Esophagus muscularis mucosa (tissue), 4 donors: Measurements from ENCODE around the gene CFAP68.

Source experiments
- EP300 ChIP-seq: sonication (generic); formaldehyde crosslinking; IDR thresholded peaks from one replicate; pipeline ENCODE4 v1.6.1; 2017; ENCODE audit warnings: antibody characterized with exemption
- POLR2A ChIP-seq: fragments of 450-650 bp; IDR thresholded peaks from one replicate; pipeline ENCODE4 v1.6.1; 2017; ENCODE audit warnings: antibody characterized with exemption, moderate library complexity, mild to moderate bottlenecking, low read depth
- POLR2AphosphoS5 ChIP-seq, 2 donors: sonication (generic); formaldehyde crosslinking; IDR thresholded peaks; one replicate each; pipeline ENCODE4 v1.6.1; 2017; ENCODE audit warnings: antibody characterized with exemption in 2 of 2
- TF ChIP-seq, protein P1 (sequence below), 3 experiments: fragments of 200-600 bp in 2 of 3; fragments of 450-650 bp in 1 of 3; sonication (generic) in 2 of 3; IDR thresholded peaks; one replicate each; pipeline ENCODE4 v1.5.1; 2017 to 2019; ENCODE audit warnings: antibody characterized with exemption in 3 of 3, mild to moderate bottlenecking in 2 of 3, moderate library complexity in 1 of 3

DNA sequence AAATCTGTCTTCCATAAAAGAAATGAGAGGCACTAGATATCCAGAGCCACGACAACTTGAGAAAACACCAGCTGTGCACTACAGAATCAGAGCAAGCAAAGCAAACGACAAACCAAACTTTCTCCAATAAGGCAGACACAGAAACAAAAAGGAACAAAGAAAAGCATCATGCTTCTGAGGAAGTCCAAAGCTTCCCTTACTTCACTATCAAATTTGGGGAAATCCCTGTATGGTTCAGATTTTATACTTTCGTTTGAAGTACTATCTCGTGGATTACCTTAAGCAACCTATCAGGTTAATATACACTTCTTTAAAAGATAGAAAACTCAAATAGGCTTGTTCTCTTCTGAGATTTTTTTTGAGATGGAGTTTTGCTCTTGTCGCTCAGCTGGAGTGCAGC is 35.7 kb upstream of the CFAP68 start:
- TF ChIP-seq POLR2A (no peak), POLR2AphosphoS5 (IDR thresholded peaks at IDR 0.05) (no peak), EP300 (no peak)
- TF ChIP-seq, protein P1, sequence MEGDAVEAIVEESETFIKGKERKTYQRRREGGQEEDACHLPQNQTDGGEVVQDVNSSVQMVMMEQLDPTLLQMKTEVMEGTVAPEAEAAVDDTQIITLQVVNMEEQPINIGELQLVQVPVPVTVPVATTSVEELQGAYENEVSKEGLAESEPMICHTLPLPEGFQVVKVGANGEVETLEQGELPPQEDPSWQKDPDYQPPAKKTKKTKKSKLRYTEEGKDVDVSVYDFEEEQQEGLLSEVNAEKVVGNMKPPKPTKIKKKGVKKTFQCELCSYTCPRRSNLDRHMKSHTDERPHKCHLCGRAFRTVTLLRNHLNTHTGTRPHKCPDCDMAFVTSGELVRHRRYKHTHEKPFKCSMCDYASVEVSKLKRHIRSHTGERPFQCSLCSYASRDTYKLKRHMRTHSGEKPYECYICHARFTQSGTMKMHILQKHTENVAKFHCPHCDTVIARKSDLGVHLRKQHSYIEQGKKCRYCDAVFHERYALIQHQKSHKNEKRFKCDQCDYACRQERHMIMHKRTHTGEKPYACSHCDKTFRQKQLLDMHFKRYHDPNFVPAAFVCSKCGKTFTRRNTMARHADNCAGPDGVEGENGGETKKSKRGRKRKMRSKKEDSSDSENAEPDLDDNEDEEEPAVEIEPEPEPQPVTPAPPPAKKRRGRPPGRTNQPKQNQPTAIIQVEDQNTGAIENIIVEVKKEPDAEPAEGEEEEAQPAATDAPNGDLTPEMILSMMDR (IDR thresholded peaks at IDR 0.05), result no peak
